ENCODE results near the gene FASN. TPM values are rescaled to one million over a fixed set of nuclear protein-coding genes. Genes with fewer than 3 reads are reported as not detected.
A peak's percentile ranks its signal among the peaks of the same experiment; 100 is the strongest.

Gene FASN
- total and polyA plus RNA-seq, 5 donors = 14.3 to 86.3 (median 25.0) TPM

DNA sequence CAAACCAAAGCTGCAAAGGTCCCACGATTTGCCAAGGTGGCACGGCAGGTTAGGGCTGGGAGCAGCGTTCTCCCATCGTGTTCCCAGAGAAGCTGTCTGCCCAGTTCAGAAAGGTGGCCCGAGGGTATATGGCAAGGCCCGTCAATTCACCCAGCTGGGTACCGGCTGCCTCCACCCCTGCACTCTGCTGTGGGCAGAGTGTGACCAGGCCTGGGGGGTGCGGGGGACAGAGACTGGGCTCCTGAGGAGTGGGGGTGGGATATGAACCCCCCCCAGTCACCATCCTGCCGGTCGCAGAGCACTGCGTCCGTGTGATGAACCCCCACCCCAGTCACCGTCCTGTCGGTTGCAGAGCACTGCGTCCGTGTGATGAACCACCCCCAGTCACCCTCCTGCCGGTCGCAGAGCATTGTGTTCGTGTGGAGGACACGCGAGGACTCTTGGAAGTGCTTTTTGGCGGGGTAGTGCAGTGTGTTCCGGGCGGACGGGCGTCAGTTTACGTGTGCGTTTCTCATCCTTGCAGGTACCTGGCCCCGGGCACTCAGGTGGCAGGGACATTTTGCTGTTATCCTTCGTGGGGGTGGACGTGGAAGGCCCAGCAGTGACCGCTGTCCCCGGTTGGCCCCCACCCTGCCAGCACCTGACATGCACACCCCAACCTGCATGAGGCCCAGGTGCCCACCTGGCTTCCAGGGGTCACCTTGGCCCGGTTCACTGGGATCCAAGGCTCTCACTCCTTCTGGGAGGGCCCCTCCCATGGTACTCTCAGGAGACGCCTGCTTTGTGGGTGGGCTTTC, 2.7 kb upstream of the FASN start:
- no peaks in the 10 kb centered on the region for H3K27me3 ChIP-seq (ENCODE audit: control insufficient read depth, insufficient read depth)
- peaks cover 6% of the 10 kb centered on the region for H3K4me1 ChIP-seq (ENCODE audit: control insufficient read depth, insufficient read depth, low read length)
- H3K9me3 ChIP-seq (ENCODE audit: control insufficient read depth, low read length) = no peaks in the 10 kb centered on the region
- DNase-seq (peak in 2 of 3 donors; percentile 54 to 62), ATAC-seq (no peak)
- intact Hi-C loops (cut with DNase I) = no loop called here
- WGBS = 89% methylated on average over 35 of the region's 35 CpGs
- H3K27ac ChIP-seq (ENCODE audit: low read length) = no peak overlapping the region
- H3K4me3 ChIP-seq (ENCODE audit: low read length) = no peak overlapping the region

- ATAC-seq (peak; percentile 1 to 9), DNase-seq (peak in 2 of 3 donors; percentile 71 to 73)
- Histone ChIP-seq H3K4me3 (ENCODE audit: low read length) (peak overlapping the region; percentile 39), H3K4me1 (ENCODE audit: control insufficient read depth, insufficient read depth, low read length) (peaks cover 6% of the 10 kb centered on the region), H3K27ac (ENCODE audit: low read length) (peak overlapping the region; percentile 81), H3K9me3 (ENCODE audit: control insufficient read depth, low read length) (no peaks in the 10 kb centered on the region), H3K27me3 (ENCODE audit: control insufficient read depth, insufficient read depth) (no peaks in the 10 kb centered on the region)
- WGBS = 18% methylated on average over 80 of the region's 80 CpGs
- intact Hi-C loops (cut with DNase I) = no loop called here
Observed at GRCh38 chr17:82098939-82099763, 1.1 kb upstream of the FASN start.

DNA sequence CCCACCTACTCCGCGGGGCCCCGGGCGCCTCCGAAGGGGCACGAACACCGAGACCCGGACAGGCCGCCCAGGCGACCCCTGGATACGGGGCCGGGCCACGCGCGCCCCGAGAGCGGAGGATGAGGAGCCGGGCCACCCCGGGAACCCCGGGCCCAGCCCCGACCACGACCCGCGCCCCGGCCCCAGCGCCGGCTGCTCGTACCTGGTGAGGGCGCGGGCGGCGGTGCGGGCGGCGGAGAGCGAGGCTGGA, 192 bp downstream of the FASN start:
- ATAC-seq (no peak), DNase-seq (no peak)
- H3K9me3 ChIP-seq (ENCODE audit: control insufficient read depth, low read length) = no peaks in the 10 kb centered on the region
- H3K27ac ChIP-seq (ENCODE audit: low read length) = peak overlapping the region; percentile 81
- peak overlapping the region; percentile 81 for H3K4me3 ChIP-seq (ENCODE audit: low read length)
- no peaks in the 10 kb centered on the region for H3K27me3 ChIP-seq (ENCODE audit: control insufficient read depth, insufficient read depth)
- intact Hi-C loops (cut with DNase I) = no loop called here
- peaks cover 6% of the 10 kb centered on the region for H3K4me1 ChIP-seq (ENCODE audit: control insufficient read depth, insufficient read depth, low read length)
- WGBS = under 1% methylated on average over 36 of the region's 36 CpGs

GRCh38 chr17:82097184-82097918, 685 bp downstream of the FASN start:
- under 1% methylated on average over 77 of the region's 77 CpGs for WGBS
- intact Hi-C loops (cut with DNase I) = no loop called here
- Histone ChIP-seq H3K9me3 (ENCODE audit: control insufficient read depth, low read length) (no peaks in the 10 kb centered on the region), H3K4me3 (ENCODE audit: low read length) (peak overlapping the region; percentile 81), H3K27me3 (ENCODE audit: control insufficient read depth, insufficient read depth) (no peaks in the 10 kb centered on the region), H3K4me1 (ENCODE audit: control insufficient read depth, insufficient read depth, low read length) (peaks cover 6% of the 10 kb centered on the region), H3K27ac (ENCODE audit: low read length) (peak overlapping the region; percentile 81)
- DNase-seq (peak; percentile 61 to 84 (median 81)), ATAC-seq (peak in 1 of 2 donors; percentile 1)

DNA sequence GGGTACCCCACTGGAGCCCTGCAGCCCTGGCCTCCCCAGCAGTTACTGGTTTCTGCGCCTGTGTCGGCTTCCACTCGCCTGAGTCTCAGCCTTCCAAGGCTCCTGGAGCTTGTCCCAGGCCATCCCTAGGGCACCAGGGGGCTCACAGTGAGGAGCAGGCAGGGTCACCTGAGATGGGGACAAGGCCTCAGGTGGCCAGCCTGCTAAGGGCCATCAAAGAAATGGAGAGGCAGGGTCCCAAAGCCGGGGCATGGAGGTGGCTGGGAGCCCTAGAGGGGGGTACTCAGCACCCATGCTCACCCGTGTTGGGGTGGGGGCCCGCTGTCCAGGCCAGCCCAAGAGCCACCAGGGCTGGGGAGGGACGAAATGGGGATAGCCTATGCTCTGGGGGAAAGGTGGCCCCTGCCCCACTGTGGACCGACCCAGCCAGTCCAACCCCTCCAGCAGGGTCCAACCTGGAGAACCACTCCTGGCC, 1.3 kb downstream of the FASN start:
- Histone ChIP-seq H3K4me1 (ENCODE audit: control insufficient read depth, insufficient read depth, low read length) (peaks cover 6% of the 10 kb centered on the region), H3K27ac (ENCODE audit: low read length) (no peak overlapping the region), H3K9me3 (ENCODE audit: control insufficient read depth, low read length) (no peaks in the 10 kb centered on the region), H3K4me3 (ENCODE audit: low read length) (peak overlapping the region; percentile 81), H3K27me3 (ENCODE audit: control insufficient read depth, insufficient read depth) (no peaks in the 10 kb centered on the region)
- ATAC-seq (no peak), DNase-seq (peak; percentile 22 to 70 (median 47))
- 64% methylated on average over 8 of the region's 8 CpGs for WGBS
- intact Hi-C loops (cut with DNase I) = no loop called here

DNA sequence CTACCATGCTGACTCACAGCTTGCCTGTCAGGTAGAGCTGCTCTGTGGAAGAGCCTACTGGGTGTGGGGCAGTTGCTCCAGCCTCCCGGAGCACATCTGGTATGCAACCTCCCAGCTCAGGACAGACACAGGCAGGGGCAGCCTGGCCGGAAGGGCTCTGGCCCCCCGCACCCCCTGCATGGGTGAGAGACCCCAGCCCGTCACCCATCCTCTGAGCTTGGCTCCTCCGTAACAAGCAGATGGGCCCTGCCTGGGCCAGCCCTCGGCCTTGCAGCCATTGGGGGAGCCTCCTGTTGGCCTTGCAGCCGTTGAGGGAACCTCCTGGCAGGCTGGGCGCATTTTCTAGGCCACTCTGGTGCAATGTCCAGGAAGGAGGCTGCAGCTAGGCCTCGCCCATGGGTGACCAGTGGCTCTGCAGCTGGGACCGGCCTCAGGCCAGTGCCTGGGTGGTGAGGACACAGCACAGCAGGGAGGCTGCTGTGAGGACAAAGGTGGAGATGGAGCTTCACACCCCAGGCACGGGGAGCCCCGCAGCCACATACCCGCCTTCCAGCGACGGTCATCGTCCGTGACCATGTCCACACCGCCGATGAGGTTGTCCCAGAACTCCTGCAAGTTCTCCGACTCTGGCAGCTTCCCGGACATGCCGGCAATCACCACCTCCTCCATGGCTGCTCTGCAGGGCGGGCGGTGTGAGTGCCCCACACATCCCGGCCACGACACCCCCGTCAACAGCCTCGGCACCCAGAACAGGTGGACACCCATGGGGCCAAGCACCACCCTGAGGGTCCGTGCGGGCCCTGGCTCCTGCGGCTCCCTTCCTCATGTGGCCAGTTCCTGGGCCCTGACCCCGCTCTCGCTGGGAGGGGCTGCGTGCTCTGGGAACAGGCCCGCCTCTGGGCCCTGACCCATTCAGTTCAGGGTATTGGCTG, 2.0 kb downstream of the FASN start:
- intact Hi-C loops (cut with DNase I) = no loop called here

GRCh38 chr17:82094931-82095776, 2.9 kb downstream of the FASN start:
- DNase-seq = peak in 2 of 3 donors; percentile 38 to 56
- H3K27me3 ChIP-seq (ENCODE audit: control insufficient read depth, insufficient read depth) = no peaks in the 10 kb centered on the region

More for the DNA sequence above, 2.0 kb downstream of the FASN start:
- Histone ChIP-seq H3K4me1 (ENCODE audit: control insufficient read depth, insufficient read depth, low read length) (peaks cover 6% of the 10 kb centered on the region), H3K27ac (ENCODE audit: low read length) (no peak overlapping the region), H3K4me3 (ENCODE audit: low read length) (no peak overlapping the region), H3K9me3 (ENCODE audit: control insufficient read depth, low read length) (no peaks in the 10 kb centered on the region), H3K27me3 (ENCODE audit: control insufficient read depth, insufficient read depth) (no peaks in the 10 kb centered on the region)
- WGBS = 91% methylated on average over 35 of the region's 35 CpGs
- DNase-seq (peak; percentile 21 to 64 (median 56)), ATAC-seq (no peak)

DNA sequence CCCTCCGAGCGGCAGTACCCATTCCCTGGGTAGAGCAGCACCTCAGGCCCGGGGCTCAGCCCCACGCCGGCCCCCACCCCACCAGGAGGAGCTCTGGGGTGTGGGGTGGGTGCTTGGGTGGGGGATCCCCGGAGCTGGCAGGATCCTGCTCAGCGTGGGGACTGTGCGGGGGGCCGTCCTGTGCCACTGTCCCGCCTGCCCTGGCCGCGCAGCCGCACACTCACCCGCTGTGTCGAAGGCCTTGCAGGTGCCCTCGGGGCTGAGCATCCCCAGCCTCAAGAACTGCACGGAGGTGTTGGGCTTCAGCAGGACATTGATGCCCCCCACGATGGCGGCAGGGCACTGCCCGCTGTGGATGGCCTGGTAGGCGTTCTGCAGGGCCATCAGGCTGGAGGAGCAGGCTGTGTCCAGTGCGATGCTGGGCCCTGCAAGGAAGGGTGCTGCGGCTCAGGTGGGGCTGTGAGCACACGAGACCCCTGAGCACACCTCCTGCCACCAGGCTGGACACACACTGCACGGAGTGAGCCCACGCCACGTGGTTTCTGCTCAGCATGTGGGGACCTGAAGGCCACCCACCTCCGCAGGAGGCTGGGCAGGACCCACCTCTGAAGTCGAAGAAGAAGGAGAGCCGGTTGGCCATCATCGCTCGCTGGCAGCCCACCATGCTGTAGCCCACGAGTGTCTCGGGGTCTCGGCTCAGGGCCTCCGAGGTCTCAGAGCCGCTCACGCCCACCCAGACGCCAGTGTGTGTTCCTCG, 4.9 kb downstream of the FASN start:
- DNase-seq = peak in 2 of 3 donors; percentile 22 to 59
- Histone ChIP-seq H3K27me3 (ENCODE audit: control insufficient read depth, insufficient read depth) (no peaks in the 10 kb centered on the region), H3K4me1 (ENCODE audit: control insufficient read depth, insufficient read depth, low read length) (peaks cover 6% of the 10 kb centered on the region), H3K4me3 (ENCODE audit: low read length) (no peak overlapping the region), H3K27ac (ENCODE audit: low read length) (no peak overlapping the region), H3K9me3 (ENCODE audit: control insufficient read depth, low read length) (no peaks in the 10 kb centered on the region)
- intact Hi-C loops (cut with DNase I) = no loop called here
- no peak for ATAC-seq
- 95% methylated on average over 40 of the region's 40 CpGs for WGBS

More at GRCh38 chr17:82094931-82095776, 2.9 kb downstream of the FASN start:
- Histone ChIP-seq H3K4me1 (ENCODE audit: control insufficient read depth, insufficient read depth, low read length) (peaks cover 6% of the 10 kb centered on the region), H3K9me3 (ENCODE audit: control insufficient read depth, low read length) (no peaks in the 10 kb centered on the region), H3K27ac (ENCODE audit: low read length) (no peak overlapping the region), H3K4me3 (ENCODE audit: low read length) (no peak overlapping the region)
- WGBS = 89% methylated on average over 37 of the region's 37 CpGs
- ATAC-seq = no peak
- intact Hi-C loops (cut with DNase I) = no loop called here

DNA sequence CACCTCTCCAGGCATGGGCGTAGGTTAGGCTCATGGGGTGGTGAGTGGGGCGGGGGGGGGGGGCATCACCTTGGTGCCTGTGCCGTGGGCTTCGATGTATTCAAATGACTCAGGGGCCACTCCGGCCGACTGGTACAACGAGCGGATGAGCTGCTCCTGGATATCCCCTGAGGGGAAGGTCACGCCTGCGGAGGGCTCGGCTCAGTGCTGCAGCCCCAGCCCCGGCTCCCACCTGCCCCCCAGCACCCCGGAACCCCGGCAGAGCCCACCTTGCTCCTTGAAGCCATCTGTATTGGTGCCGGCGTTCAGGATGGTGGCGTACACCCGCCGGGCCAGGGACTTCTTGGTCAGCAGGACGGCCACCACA, 5.4 kb downstream of the FASN start:
- WGBS = 91% methylated on average over 20 of the region's 20 CpGs
- Histone ChIP-seq H3K27me3 (ENCODE audit: control insufficient read depth, insufficient read depth) (no peaks in the 10 kb centered on the region), H3K27ac (ENCODE audit: low read length) (no peak overlapping the region), H3K4me3 (ENCODE audit: low read length) (no peak overlapping the region), H3K9me3 (ENCODE audit: control insufficient read depth, low read length) (no peaks in the 10 kb centered on the region), H3K4me1 (ENCODE audit: control insufficient read depth, insufficient read depth, low read length) (peaks cover 6% of the 10 kb centered on the region)
- DNase-seq (peak in 1 of 3 donors; percentile 41), ATAC-seq (no peak)
- intact Hi-C loops (cut with DNase I) = no loop called here

Data from right cardiac atrium (tissue), 5 donors.